Activated effector memory CD4-positive, alpha-beta T cell treated with Interleukin-2 at 50 U/mL for 16 hours (primary cell): ENCODE results near the gene NCBP2.

Experiments used
- DNase-seq: peaks from one replicate; pipeline ENCODE4 v3.0.0-alpha.2; 2020

The NCBP2 gene

GRCh38 chr3:196932600-196932999, 9.7 kb downstream of the NCBP2 start:
- DNase-seq: no peak

DNA sequence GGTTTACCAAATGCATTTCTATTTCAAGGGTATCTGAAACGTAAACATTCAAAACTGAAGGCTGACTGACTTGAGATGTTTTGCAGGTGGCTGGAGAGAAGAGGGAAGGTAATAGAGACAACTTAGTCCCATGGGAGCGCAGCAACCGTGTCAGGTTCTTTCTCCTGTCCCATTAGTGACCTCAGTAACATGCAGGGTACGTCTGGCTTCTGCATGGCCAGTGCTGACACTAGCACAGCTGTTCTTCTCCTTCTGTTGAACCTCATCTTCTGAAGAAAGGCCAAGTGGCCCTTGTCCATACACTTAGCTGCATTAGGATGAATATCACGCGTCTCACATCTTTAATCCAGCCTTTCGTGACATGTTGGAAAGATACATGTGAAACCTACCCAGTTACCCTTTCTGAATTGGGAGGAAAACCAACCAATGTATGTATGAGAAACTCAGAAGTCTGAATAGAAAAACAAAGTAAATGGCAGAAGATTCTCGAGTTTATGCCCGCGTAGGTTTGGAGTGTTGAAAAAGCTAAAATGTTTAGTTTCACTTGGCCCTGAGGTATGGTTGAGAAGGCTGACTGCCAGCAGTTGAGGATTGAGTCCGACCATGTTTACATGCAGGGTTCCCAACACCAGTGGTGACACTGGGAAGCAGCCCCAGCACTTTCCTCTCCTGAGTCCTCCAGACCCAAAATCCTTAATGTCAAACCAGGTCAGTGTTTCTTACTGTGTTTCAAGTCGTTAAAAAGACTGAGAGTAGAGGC, 10.3 kb downstream of the NCBP2 start:
- no peak for DNase-seq

DNA sequence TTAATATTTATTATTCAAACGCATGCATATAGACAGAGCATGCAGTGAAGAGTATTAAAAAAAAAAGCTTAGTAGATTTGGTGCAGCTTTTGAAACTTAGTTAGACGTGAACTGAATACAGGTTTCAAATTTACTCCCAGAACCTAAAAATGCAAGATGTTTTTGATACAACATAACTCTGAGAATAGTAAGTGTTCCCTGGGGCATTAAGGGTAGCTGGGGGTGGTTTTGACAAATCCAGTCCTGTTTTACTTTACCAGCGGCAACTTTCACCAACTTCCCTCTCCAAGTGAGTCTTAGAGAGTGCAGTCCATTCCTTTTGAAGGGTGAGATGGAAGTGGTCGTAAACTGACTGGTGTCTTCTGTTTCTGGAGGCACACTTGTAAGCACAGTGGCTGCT, 11.2 kb downstream of the NCBP2 start:
- no peak for DNase-seq

- DNase-seq: no peak
Observed at GRCh38 chr3:196927571-196928453, 14.5 kb downstream of the NCBP2 start.

DNA sequence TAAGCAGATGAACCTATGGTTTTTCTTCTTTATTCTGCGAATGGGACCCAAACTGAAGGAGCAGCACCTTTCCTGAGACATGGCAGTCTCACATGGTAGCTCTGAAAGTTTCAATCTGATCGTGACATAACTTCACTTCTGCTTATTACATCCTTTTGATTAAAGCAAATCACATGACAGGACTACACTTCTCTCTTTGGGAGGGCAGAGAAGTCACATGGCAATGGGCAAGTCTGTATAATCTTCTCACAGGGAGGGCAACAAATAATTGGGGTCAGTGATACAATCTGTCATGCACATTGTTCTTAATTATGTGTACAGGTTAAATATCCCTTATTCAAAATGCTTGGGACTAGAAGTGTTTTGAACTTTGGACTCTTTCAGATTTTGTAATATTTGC, 21.6 kb downstream of the NCBP2 start:
- no peak for DNase-seq

DNA sequence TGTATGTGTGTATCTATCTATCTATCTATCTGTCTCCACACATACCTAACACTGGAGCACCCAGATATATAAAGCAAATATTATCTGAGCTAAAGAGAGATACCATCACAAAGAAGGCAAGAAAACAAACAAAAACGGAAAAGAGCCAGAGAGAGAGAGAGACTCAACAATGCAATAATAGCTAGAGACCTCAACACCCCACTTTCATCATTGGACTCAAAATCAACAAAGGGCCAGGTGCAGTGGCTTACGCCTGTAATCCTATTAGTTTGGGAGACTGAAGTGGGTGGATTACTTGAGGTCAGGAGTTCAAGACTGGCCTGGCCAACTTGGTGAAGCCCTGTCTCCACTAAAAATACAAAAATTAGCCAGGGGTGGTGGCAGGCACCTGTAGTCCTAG, 23.4 kb downstream of the NCBP2 start:
- no peak for DNase-seq

DNA sequence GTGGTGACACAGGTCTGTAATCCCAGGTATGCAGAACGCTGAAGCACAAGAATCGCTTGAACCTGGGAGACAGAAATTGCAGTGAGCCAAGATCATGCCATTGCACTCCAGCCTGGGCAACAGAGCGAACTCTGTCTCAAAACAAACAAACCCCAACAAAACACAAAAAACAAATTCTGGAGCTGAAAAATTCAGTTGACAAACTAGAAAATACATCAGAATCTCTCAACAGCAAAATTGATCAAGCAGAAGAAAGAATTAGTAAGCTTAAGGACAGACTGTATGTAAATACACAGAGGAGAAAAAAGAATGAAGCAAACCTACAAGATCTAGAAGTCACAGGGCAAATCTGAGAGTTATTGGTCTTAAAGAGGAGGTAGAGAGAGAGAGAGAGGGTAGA, 25.3 kb downstream of the NCBP2 start:
- no peak for DNase-seq

DNA sequence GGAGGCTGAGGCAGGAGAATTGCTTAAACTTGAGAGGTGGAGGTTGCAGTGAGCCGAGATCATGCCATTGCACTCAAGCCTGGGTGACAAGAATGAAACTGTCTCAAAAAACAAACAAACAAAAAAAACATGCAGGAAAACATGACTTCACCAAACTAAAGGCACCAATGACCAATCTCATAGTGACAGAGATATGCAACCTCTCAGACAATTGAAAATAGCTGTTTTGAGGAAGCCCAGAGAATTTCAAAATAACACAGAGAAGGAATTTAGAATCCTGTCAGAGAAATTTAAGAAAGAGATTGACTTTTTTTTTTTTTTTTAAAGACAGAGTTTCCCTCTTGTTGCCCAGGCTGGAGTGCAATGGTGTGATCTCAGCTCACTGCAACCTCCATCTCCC, 26.1 kb downstream of the NCBP2 start:
- DNase-seq: no peak

GRCh38 chr3:196915375-196915774, 27.0 kb downstream of the NCBP2 start:
- no peak for DNase-seq

DNA sequence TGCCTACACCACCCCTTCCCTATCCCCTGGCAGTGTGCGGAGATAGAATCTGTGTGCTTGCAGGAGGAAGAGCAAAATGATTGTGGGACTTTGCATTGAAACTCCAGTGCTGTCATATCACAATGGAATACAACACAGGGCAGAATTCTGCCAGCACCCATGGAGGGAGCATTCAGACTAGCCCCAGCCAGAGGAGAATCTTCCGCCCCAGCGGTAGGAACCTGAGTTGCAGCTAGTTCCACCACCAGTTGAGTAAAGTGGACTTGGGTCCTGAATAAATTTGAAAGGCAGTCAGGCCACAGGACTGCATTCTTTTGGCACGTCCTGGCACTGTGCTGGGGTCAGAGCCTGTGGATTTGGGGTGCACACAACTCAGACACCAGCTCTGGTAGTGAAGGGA, 27.5 kb downstream of the NCBP2 start:
- DNase-seq: no peak

DNA sequence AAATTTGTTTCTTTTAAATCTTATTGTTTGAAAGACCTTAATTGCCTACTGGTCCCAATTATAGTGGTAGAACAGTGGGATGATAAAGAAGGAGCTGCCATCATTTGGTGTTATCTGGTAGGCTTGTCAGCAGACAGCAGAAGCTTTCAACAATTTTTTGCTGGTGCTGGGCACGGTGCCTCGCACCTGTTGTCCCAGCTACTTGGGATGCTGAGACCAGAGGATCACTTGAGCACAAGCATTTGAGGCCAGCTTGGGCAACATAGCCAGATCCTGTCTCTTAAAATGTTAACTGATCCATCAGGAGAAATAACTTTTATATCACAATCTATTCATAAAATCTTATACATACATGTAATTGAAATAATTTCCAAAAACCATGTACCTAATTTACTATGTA, 38.6 kb downstream of the NCBP2 start:
- DNase-seq: no peak

DNA sequence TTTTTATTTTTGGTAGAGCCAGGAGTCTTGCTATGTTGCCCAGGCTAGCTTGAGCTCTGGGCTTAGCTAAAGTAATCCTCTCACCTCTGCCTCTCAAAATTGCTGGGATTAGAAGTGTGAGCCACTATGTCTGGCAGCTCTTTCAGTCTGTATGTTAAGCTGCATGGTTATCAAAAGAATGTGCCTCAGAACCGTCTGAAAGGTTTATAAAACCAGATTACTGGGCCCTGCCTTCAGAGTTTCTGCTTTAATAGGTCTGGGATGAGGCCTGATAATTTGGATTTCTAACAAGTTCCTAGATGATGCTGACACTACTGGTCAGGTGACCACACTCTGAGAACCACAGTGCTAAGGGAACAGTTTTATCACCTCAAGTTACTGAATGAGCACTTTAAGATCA, 40.0 kb downstream of the NCBP2 start:
- DNase-seq: no peak

DNA sequence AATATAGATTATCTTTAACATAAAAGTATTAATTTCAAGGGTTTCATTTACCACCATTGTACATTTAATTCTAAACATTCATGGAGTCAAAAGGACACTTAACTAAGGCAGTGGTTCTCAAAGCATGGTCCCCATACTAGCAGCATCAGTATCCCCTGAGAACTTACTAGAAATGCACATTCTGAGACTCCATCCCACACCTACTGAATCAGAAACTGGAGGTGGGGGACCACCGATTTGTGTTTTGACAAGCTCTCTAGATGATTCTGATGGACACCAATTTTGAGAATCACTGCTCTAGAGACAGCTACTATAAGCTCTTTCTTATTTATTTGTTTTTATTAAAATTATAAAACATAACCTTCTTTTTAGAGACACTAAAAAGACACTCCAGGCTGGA, 40.6 kb downstream of the NCBP2 start:
- no peak for DNase-seq

DNA sequence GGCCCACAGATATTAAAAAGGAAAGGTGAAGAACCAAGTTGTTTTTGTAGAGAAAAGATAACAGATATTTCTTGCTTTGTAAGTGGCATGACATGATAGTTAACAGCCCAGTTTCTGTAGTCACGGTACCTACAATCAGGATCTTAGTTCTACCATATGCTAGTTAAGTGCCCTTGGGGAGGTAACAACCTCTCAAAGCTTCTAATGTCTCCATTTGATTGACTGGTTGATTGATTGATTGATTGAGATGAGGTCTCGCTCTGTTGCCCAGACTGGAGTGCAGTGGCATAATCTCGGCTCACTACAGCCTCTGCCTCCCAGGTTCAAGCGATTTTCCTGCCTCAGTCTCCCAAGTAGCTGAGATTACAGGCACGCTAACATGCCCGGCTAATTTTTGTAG, 46.1 kb downstream of the NCBP2 start:
- DNase-seq: no peak

- DNase-seq: no peak
Observed at GRCh38 chr3:196894557-196895295, 47.6 kb downstream of the NCBP2 start.

DNA sequence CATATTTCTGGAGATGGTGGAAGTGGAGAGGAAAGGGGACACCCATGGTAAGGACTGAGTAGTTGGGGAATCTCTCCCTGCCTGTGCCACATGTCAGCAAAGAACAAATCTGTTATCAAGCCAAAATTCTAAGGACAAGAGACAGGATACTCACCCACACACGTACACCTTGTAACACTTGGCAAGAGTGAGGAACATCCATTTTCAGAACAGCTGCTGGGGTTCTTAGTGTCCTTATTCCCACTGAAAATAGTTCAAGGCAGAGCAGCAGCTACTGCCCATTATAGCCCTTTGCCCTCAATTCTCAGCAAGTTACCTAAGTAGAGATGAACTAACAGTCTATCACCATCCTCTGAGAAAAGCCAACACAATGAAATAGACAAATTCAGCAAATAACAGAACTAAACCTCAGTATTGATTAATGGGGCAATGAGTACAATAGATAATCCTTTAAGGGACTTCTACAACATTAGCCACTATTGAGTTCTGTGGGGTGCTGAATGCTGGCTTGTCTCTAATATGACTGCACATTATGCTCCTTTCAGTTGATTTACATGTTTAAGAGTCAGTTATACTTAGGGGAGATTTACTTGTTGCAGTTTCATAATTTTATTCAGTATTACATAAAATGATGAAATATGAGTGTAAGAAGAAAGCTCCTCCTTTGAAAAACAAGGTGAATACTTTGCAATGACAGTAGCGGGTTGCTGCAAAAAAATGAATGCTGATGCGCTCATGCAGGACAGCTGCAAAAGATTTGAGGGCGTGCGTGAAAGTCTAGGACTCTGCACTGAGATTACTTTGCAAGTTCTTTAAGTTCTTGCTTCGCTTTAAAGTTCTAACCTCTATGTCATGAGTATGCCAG, 52.3 kb downstream of the NCBP2 start:
- no peak for DNase-seq

GRCh38 chr3:196886144-196886543, 56.2 kb downstream of the NCBP2 start:
- no peak for DNase-seq
